ENCODE results near the gene ZBTB38. TPM values are rescaled to one million over a fixed set of nuclear protein-coding genes. Genes with fewer than 3 reads are reported as not detected.

ZBTB38 gene
- total RNA-seq, 1 donor from 2014 or later = 46.7 TPM

- no peak for TF ChIP-seq CTCF (IDR thresholded peaks at IDR 0.05; ENCODE audit: unreplicated experiment)
- peaks cover 12% of the 10 kb centered on the region for H3K9me3 Mint-ChIP-seq
- no peak overlapping the region for H3K27ac Mint-ChIP-seq
- H3K36me3 Mint-ChIP-seq = no peaks in the 10 kb centered on the region
- no peaks in the 10 kb centered on the region for H3K4me1 Mint-ChIP-seq
- peaks cover 11% of the 10 kb centered on the region for H3K27me3 Mint-ChIP-seq (ENCODE audit: low read depth)
- no peak for DNase-seq (ENCODE audit: low spot score in 2 of 2, unreplicated experiment in 2 of 2)
- H3K4me3 Mint-ChIP-seq = no peak overlapping the region
Observed at GRCh38 chr3:141353652-141354495, 14.4 kb upstream of the ZBTB38 start.

DNA sequence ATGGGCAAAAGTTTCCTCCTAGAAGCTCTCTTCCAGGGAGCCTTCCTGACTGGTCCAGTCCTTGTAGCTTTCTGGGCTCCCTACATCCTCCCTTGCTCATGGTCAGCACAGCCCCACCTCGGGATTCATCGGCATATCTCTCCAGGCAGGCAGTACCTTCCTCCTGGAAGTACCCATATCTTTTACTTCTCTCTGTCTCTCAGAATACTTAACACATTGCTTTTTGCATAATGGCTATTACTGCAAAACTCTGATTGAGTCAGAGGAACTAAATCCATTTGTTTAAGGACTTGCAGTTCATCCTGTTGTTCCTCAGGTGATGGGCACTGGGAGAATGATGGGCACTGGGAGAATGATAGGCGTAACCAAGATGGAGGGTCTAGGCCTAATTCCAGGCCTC is 13.8 kb upstream of the ZBTB38 start:
- Mint-ChIP-seq H3K27me3 (ENCODE audit: low read depth) (peaks cover 11% of the 10 kb centered on the region), H3K36me3 (no peaks in the 10 kb centered on the region), H3K9me3 (peaks cover 11% of the 10 kb centered on the region), H3K27ac (no peak overlapping the region), H3K4me3 (no peak overlapping the region), H3K4me1 (no peaks in the 10 kb centered on the region)
- no peak for TF ChIP-seq CTCF (IDR thresholded peaks at IDR 0.05; ENCODE audit: unreplicated experiment)
- DNase-seq (ENCODE audit: low spot score in 2 of 2, unreplicated experiment in 2 of 2) = no peak

GRCh38 chr3:141355242-141355641 is 13.1 kb upstream of the ZBTB38 start:
- DNase-seq (ENCODE audit: low spot score in 2 of 2, unreplicated experiment in 2 of 2) = no peak
- H3K4me1 Mint-ChIP-seq = no peaks in the 10 kb centered on the region
- no peak overlapping the region for H3K4me3 Mint-ChIP-seq
- H3K36me3 Mint-ChIP-seq = no peaks in the 10 kb centered on the region
- H3K27ac Mint-ChIP-seq = no peak overlapping the region
- TF ChIP-seq CTCF (IDR thresholded peaks at IDR 0.05; ENCODE audit: unreplicated experiment) = no peak
- H3K9me3 Mint-ChIP-seq = peaks cover 3% of the 10 kb centered on the region
- H3K27me3 Mint-ChIP-seq (ENCODE audit: low read depth) = peaks cover 11% of the 10 kb centered on the region

- Mint-ChIP-seq H3K36me3 (no peaks in the 10 kb centered on the region), H3K4me3 (no peak overlapping the region), H3K27me3 (ENCODE audit: low read depth) (peaks cover 11% of the 10 kb centered on the region), H3K27ac (no peak overlapping the region), H3K4me1 (peaks cover 6% of the 10 kb centered on the region), H3K9me3 (no peaks in the 10 kb centered on the region)
- DNase-seq (ENCODE audit: low spot score in 2 of 2, unreplicated experiment in 2 of 2) = no peak
- no peak for TF ChIP-seq CTCF (IDR thresholded peaks at IDR 0.05; ENCODE audit: unreplicated experiment)
Observed at GRCh38 chr3:141356046-141356445, 12.3 kb upstream of the ZBTB38 start.

- Mint-ChIP-seq H3K27ac (peak overlapping the region; percentile 80), H3K4me3 (peak overlapping the region; percentile 27), H3K27me3 (ENCODE audit: low read depth) (no peaks in the 10 kb centered on the region), H3K4me1 (peaks cover 16% of the 10 kb centered on the region), H3K9me3 (peaks cover 4% of the 10 kb centered on the region), H3K36me3 (peaks cover 5% of the 10 kb centered on the region)
- DNase-seq (ENCODE audit: low spot score in 2 of 2, unreplicated experiment in 2 of 2) = no peak
- TF ChIP-seq CTCF (IDR thresholded peaks at IDR 0.05; ENCODE audit: unreplicated experiment) = peak; percentile 33
Observed at GRCh38 chr3:141360888-141361598, 7.3 kb upstream of the ZBTB38 start.

All from mesothelial cell of epicardium (in vitro differentiated cells).